A549 (cell line): ENCODE results near the gene LY6G6D. TPM values are rescaled to one million over a fixed set of nuclear protein-coding genes. Genes with fewer than 3 reads are reported as not detected.

ENCODE experiments used
- ATAC-seq, 2 experiments: fragments of 200-7000 bp in 1 of 2; fragments of >200 bp in 1 of 2; cut with Nextera tagmentation in 1 of 2; cut with Tn5 transposase in 1 of 2; 3 replicates each; pipeline versions ENCODE4 v1.8.0 to v1.9.1; 2018 to 2020; ENCODE audit warnings: mild to moderate bottlenecking in 1 of 2, moderate library complexity in 1 of 2
- CTCF ChIA-PET: fragments of 300-600 bp; sonication (Branson Sonifier 250); formaldehyde crosslinking; extraction: SDS; loops from one replicate; lab custom pipeline; 2021; ENCODE audit warnings: antibody characterized with exemption, inconsistent platforms; lab: Yijun Ruan, JAX
- POLR2A ChIA-PET: fragments of 350-600 bp; formaldehyde crosslinking; extraction: SDS; loops from one replicate; lab custom pipeline; 2021; ENCODE audit warnings: antibody characterized with exemption, inconsistent platforms; lab: Yijun Ruan, JAX
- DNase-seq, 2 experiments: peaks; one replicate each; pipeline versions ENCODE4 v3.0.0 to v3.0.0-alpha.2; 2011 to 2016; ENCODE audit warnings: low read depth in 1 of 2, low spot score in 1 of 2
- FAIRE-seq: peaks from 2 replicates; lab custom pipeline; 2011; peaks lifted over from hg19 to GRCh38; lab: Jason Lieb, UNC
- H3K27ac ChIP-seq, 2 experiments: fragments of >200 bp; sonication (Bioruptor Twin); formaldehyde crosslinking; 3 replicates each; pipeline ENCODE4 v1.5.1; 2016 to 2017
- H3K4me1 ChIP-seq: fragments of >200 bp; sonication (Bioruptor Twin); formaldehyde crosslinking; 3 replicates; pipeline ENCODE4 v1.6.1; 2016
- H3K4me2 ChIP-seq: fragments of >200 bp; sonication (Bioruptor Twin); formaldehyde crosslinking; 3 replicates; pipeline ENCODE4 v1.6.1; 2016
- H3K4me3 ChIP-seq: fragments of >200 bp; sonication (Bioruptor Twin); formaldehyde crosslinking; 3 replicates; pipeline ENCODE4 v1.5.1; 2016
- H3K9me3 ChIP-seq: fragments of >200 bp; sonication (Bioruptor Twin); formaldehyde crosslinking; 3 replicates; pipeline ENCODE4 v1.6.1; 2016
- BHLHE40 ChIP-seq: IDR thresholded peaks from 2 replicates; pipeline ENCODE4 v1.6.1; 2012; ENCODE audit warnings: low read depth, low read length, inconsistent platforms
- EHF ChIP-seq: fragments of 250-450 bp; sonication (Bioruptor Pico); IDR thresholded peaks from 2 replicates; pipeline ENCODE4 v1.5.0; 2020; ENCODE audit warnings: mild to moderate bottlenecking
- ESRRA ChIP-seq: fragments of 150-350 bp; IDR thresholded peaks from 2 replicates; pipeline ENCODE4 v1.6.1; 2014; ENCODE audit warnings: mild to moderate bottlenecking, low read length, borderline replicate concordance
- GATA3 ChIP-seq: IDR thresholded peaks from 2 replicates; pipeline ENCODE4 v1.6.1; 2012; ENCODE audit warnings: borderline replicate concordance
- HDAC2 ChIP-seq: fragments of 200-600 bp; sonication (generic); IDR thresholded peaks from 2 replicates; pipeline ENCODE4 v1.6.1; 2016
- HES2 ChIP-seq: fragments of >200 bp; sonication (Bioruptor Twin); formaldehyde crosslinking; IDR thresholded peaks from 2 replicates; pipeline ENCODE4 v1.6.1; 2016
- HMGXB4 ChIP-seq: fragments of 250-450 bp; sonication (Bioruptor Pico); IDR thresholded peaks from 2 replicates; pipeline ENCODE4 v1.5.0; 2021; ENCODE audit warnings: mild to moderate bottlenecking, moderate library complexity, borderline replicate concordance
- HOXB5 ChIP-seq: fragments of 250-450 bp; sonication (Bioruptor Pico); IDR thresholded peaks from 2 replicates; pipeline ENCODE4 v1.5.0; 2020; ENCODE audit warnings: mild to moderate bottlenecking, moderate library complexity
- KDM1A ChIP-seq: fragments of 200-600 bp; sonication (generic); IDR thresholded peaks from 2 replicates; pipeline ENCODE4 v1.6.1; 2016; ENCODE audit warnings: low read depth, mild to moderate bottlenecking
- KDM5A ChIP-seq: fragments of 200-600 bp; sonication (generic); IDR thresholded peaks from 2 replicates; pipeline ENCODE4 v1.6.1; 2016; ENCODE audit warnings: antibody characterized with exemption, mild to moderate bottlenecking
- MAZ ChIP-seq: fragments of 150-350 bp; IDR thresholded peaks from 2 replicates; pipeline ENCODE4 v1.6.1; 2014; ENCODE audit warnings: antibody characterized with exemption, low read depth, low read length, borderline replicate concordance
- NFE2L2 ChIP-seq: fragments of 150-350 bp; conservative IDR thresholded peaks from 2 replicates; pipeline ENCODE4 v1.6.1; 2014; ENCODE audit warnings: low read length
- NR3C1 ChIP-seq: fragments of >200 bp; sonication (Bioruptor Twin); formaldehyde crosslinking; IDR thresholded peaks from 3 replicates; pipeline ENCODE4 v1.6.1; 2017
- POLR2AphosphoS2 ChIP-seq: conservative IDR thresholded peaks from 2 replicates; pipeline ENCODE4 v1.6.1; 2012; ENCODE audit warnings: low read length, improper control_type of control experiment, inconsistent platforms
- RFX5 ChIP-seq: fragments of 450-650 bp; IDR thresholded peaks from 2 replicates; pipeline ENCODE4 v1.7.1; 2014; ENCODE audit warnings: antibody characterized with exemption, mild to moderate bottlenecking, moderate library complexity
- RNF2 ChIP-seq: fragments of 200-600 bp; sonication (generic); IDR thresholded peaks from 2 replicates; pipeline ENCODE4 v1.6.1; 2016; ENCODE audit warnings: low read depth, mild to moderate bottlenecking, antibody characterized with exemption, moderate library complexity, borderline replicate concordance
- SREBF2 ChIP-seq: fragments of 450-650 bp; IDR thresholded peaks from 2 replicates; pipeline ENCODE4 v1.6.1; 2014; ENCODE audit warnings: mild to moderate bottlenecking, moderate library complexity
- TFCP2L1 ChIP-seq: fragments of 250-450 bp; sonication (Bioruptor Pico); IDR thresholded peaks from 2 replicates; pipeline ENCODE4 v1.5.0; 2021; ENCODE audit warnings: mild to moderate bottlenecking
- ZC3H11A ChIP-seq: fragments of 450-650 bp; IDR thresholded peaks from 2 replicates; pipeline ENCODE4 v1.6.1; 2014; ENCODE audit warnings: antibody characterized with exemption, mild to moderate bottlenecking
- ZFP36 ChIP-seq: fragments of 450-650 bp; IDR thresholded peaks from 2 replicates; pipeline ENCODE4 v1.6.1; 2014; ENCODE audit warnings: borderline replicate concordance; ENCODE audit not compliant: partially characterized antibody
- WGBS: methylation state at CpG from one replicate; pipeline ENCODE4 v1.1.6; 2017; ENCODE audit errors: missing lambda C conversion rate; 5-methylcytosine and 5-hydroxymethylcytosine counted together
- polyA plus RNA-seq, 4 experiments: library from polyadenylated mRNA; depleted of rRNA in 3 of 4; stranded (reverse); fragments of >200 nt; fragmentation: RNase III in 1 of 4; extraction: RNeasy Plus Mini Kit Qiagen cat#74134 plus additional on column Dnase treatment in 1 of 4; gene quantifications; 2 replicates in 3 of 4; 3 replicates in 1 of 4; pipeline ENCODE4 v1.2.3, GENCODE V29; 2011 to 2017

The LY6G6D gene
- polyA plus RNA-seq, 2 of the 4 experiments (the other 2 are of a cell fraction): not detected

GRCh38 chr6:31676322-31676903 is 38.7 kb upstream of the LY6G6D start (continued):
- TF ChIP-seq HES2: no peak
- TF ChIP-seq ESRRA: no peak

- H3K9me3 ChIP-seq: no peaks in the 10 kb centered on the region
- ATAC-seq (no peak), DNase-seq (no peak), FAIRE-seq (no peak)
- 26% methylated on average over 6 of the region's 6 CpGs for WGBS
- ChIA-PET CTCF (no interaction called here), POLR2A (no interaction called here)
- no peak for TF ChIP-seq HOXB5 (CRISPR knock-in tag)
- TF ChIP-seq HDAC2: no peak
- TF ChIP-seq RNF2: no peak
- TF ChIP-seq TFCP2L1 (CRISPR knock-in tag): no peak
- no peak for TF ChIP-seq NR3C1
- TF ChIP-seq NFE2L2: no peak
- TF ChIP-seq ZC3H11A: no peak
- peaks cover 8% of the 10 kb centered on the region; the same call in 1 of the 3 replicates for H3K4me1 ChIP-seq
- H3K27ac ChIP-seq: peak overlapping the region; percentile 21 to 34; a peak in 2 of 6 replicates
- peak overlapping the region; percentile 47; the same call in 2 of the 3 replicates for H3K4me2 ChIP-seq
- no peak overlapping the region for H3K4me3 ChIP-seq
Observed at GRCh38 chr6:31676904-31677303, 38.2 kb upstream of the LY6G6D start.

- POLR2A ChIA-PET: interaction anchor here (1.0 kb wide), 1 partner anchor 149 kb away, joined by 5 read pairs; the partner anchor contains the start of gene HSPA1B
- ATAC-seq: no peak
- Histone ChIP-seq H3K27ac (no peak overlapping the region), H3K4me2 (no peak overlapping the region), H3K4me1 (peaks cover 8% of the 10 kb centered on the region; the same call in 1 of the 3 replicates), H3K9me3 (no peaks in the 10 kb centered on the region), H3K4me3 (no peak overlapping the region)
- CTCF ChIA-PET: interaction anchor here (1.1 kb wide), 2 partner anchors 52 to 91 kb away, joined by 3 read pairs; partner anchors contain the start of gene DDAH2
- no peak for DNase-seq
- no peak for FAIRE-seq
- WGBS: 66% methylated on average over 8 of the region's 8 CpGs
- TF ChIP-seq SREBF2 (no peak), RFX5 (no peak), ESRRA (no peak), EHF (no peak), NFE2L2 (no peak), HDAC2 (no peak), KDM5A (no peak), ZFP36 (no peak), MAZ (no peak), POLR2AphosphoS2 (no peak), GATA3 (no peak), BHLHE40 (no peak), KDM1A (no peak), HMGXB4 (CRISPR knock-in tag) (no peak)
- TF ChIP-seq, all 56 proteins: peak for 0
Observed at GRCh38 chr6:31677955-31678354, 37.2 kb upstream of the LY6G6D start.
